ENCODE data around the gene ZNF555.

- TF ChIP-seq ZNF138 (CRISPR knock-in tag; IDR thresholded peaks at IDR 0.05; ENCODE audit: low read depth) (no peak), ZSCAN20 (CRISPR knock-in tag; IDR thresholded peaks at IDR 0.05; ENCODE audit: borderline replicate concordance) (no peak; the same call in 1 of the 2 replicates), USF2 (IDR thresholded peaks at IDR 0.05; ENCODE audit: low read depth, low read length) (no peak), USF2 (CRISPR knock-in tag; IDR thresholded peaks at IDR 0.05; ENCODE audit: borderline replicate concordance) (no peak), CTCF (CRISPR knock-in tag; IDR thresholded peaks at IDR 0.05) (peak; percentile 72), POLR2AphosphoS5 (IDR thresholded peaks at IDR 0.05; ENCODE audit: low read depth, low read length) (no peak), PCBP1 (IDR thresholded peaks at IDR 0.05; ENCODE audit: borderline replicate concordance, low read depth, low read length) (no peak), SNAI1 (CRISPR knock-in tag; IDR thresholded peaks at IDR 0.05; ENCODE audit: borderline replicate concordance) (no peak), MNT (IDR thresholded peaks at IDR 0.05) (no peak), CHCHD3 (CRISPR knock-in tag; IDR thresholded peaks at IDR 0.05) (no peak)
- TF ChIP-seq, protein P1, sequence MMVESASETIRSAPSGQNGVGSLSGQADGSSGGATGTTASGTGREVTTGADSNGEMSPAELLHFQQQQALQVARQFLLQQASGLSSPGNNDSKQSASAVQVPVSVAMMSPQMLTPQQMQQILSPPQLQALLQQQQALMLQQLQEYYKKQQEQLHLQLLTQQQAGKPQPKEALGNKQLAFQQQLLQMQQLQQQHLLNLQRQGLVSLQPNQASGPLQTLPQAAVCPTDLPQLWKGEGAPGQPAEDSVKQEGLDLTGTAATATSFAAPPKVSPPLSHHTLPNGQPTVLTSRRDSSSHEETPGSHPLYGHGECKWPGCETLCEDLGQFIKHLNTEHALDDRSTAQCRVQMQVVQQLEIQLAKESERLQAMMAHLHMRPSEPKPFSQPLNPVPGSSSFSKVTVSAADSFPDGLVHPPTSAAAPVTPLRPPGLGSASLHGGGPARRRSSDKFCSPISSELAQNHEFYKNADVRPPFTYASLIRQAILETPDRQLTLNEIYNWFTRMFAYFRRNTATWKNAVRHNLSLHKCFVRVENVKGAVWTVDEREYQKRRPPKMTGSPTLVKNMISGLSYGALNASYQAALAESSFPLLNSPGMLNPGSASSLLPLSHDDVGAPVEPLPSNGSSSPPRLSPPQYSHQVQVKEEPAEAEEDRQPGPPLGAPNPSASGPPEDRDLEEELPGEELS (CRISPR knock-in tag; IDR thresholded peaks at IDR 0.05), result no peak
Measured at GRCh38 chr19:2887391-2887914, 46.2 kb downstream of the ZNF555 start.
